Spleen (tissue), 11 donors: Measurements from ENCODE around the gene RGS14. TPM values are rescaled to one million over a fixed set of nuclear protein-coding genes. Genes with fewer than 3 reads are reported as not detected.

Experiments
- DNase-seq: peaks from one replicate; pipeline ENCODE4 v3.0.0-alpha.2; 2020
- H3K27ac ChIP-seq, 8 donors: fragments of 200-600 bp; sonication (generic) in 7 of 8; 1 replicate in 4 of 8; 2 replicates in 4 of 8; pipeline versions ENCODE4 v1.5.0 to v1.8.0; 2016 to 2021; ENCODE audit warnings: inconsistent platforms in 4 of 8, mild to moderate bottlenecking in 4 of 8, moderate library complexity in 1 of 8
- H3K27me3 ChIP-seq, 7 donors: fragments of 200-600 bp; sonication (generic) in 6 of 7; replicated peaks in 1 of 7; 1 replicate in 4 of 7; 2 replicates in 3 of 7; pipeline versions ENCODE4 v1.5.0 to v1.8.0; 2016 to 2021; ENCODE audit warnings: inconsistent platforms in 3 of 7, mild to moderate bottlenecking in 1 of 7
- H3K36me3 ChIP-seq, 6 donors: fragments of 200-600 bp; sonication (generic) in 5 of 6; 1 replicate in 4 of 6; 2 replicates in 2 of 6; pipeline versions ENCODE4 v1.5.0 to v1.8.0; 2016 to 2021; ENCODE audit warnings: inconsistent platforms in 2 of 6
- H3K4me1 ChIP-seq, 6 donors: fragments of 200-600 bp; sonication (generic) in 5 of 6; 1 replicate in 3 of 6; 2 replicates in 3 of 6; pipeline versions ENCODE4 v1.5.0 to v1.8.0; 2016 to 2021; ENCODE audit warnings: inconsistent platforms in 3 of 6
- H3K4me3 ChIP-seq, 8 donors: fragments of 200-600 bp; sonication (generic) in 7 of 8; 1 replicate in 4 of 8; 2 replicates in 4 of 8; pipeline versions ENCODE4 v1.5.0 to v1.8.0; 2016 to 2021; ENCODE audit warnings: inconsistent platforms in 4 of 8, mild to moderate bottlenecking in 4 of 8, moderate library complexity in 2 of 8
- H3K9me3 ChIP-seq, 8 donors: fragments of 200-600 bp; sonication (generic) in 7 of 8; 1 replicate in 4 of 8; 2 replicates in 4 of 8; pipeline versions ENCODE4 v1.5.0 to v1.8.0; 2016 to 2021; ENCODE audit warnings: inconsistent platforms in 4 of 8
- POLR2A ChIP-seq, 3 donors: fragments of 450-650 bp; IDR thresholded peaks; one replicate each; pipeline ENCODE4 v1.5.1; 2017; ENCODE audit warnings: antibody characterized with exemption in 3 of 3, mild to moderate bottlenecking in 1 of 3
- POLR2AphosphoS5 ChIP-seq, 3 donors: sonication (generic); formaldehyde crosslinking; IDR thresholded peaks; one replicate each; pipeline ENCODE4 v1.5.1; 2017; ENCODE audit warnings: antibody characterized with exemption in 3 of 3
- WGBS, 5 donors: extraction: QIAGEN DNeasy Blood & Tissue Kit in 3 of 5; methylation state at CpG; one replicate each; pipeline versions ENCODE4 v1.1.5 to v1.1.7; 2013 to 2018; 5-methylcytosine and 5-hydroxymethylcytosine counted together
- intact Hi-C: fragments of 100-400 bp; cut with DNase I; formaldehyde crosslinking; loops from one replicate; pipeline ENCODE4 v1.15.0; 2023; ENCODE audit warnings: low total_unique reads
- polyA plus RNA-seq, 3 donors: library from polyadenylated mRNA; stranded (reverse); fragments of 200-250 nt; gene quantifications; one replicate each; pipeline ENCODE4 v1.2.1, GENCODE V29; 2013
- total RNA-seq, 7 donors: library from RNA; depleted of rRNA in 3 of 7; stranded (reverse); fragments of >200 nt in 3 of 7; fragmentation: NEBNext Ultra II Directional in 4 of 7; extraction: Animal tissue kit (Norgen Biotek cat#: 25700) in 4 of 7; gene quantifications; one replicate each; pipeline versions ENCODE4 v1.1.0 to v1.2.1, GENCODE V29; 2016 to 2021
- TF ChIP-seq, protein P1 (sequence below), 11 experiments: fragments of 200-600 bp in 7 of 11; fragments of 450-650 bp in 4 of 11; sonication (generic) in 4 of 11; IDR thresholded peaks in 8 of 11; conservative IDR thresholded peaks in 3 of 11; 1 replicate in 7 of 11; 2 replicates in 4 of 11; pipeline versions ENCODE4 v1.4.0 to v1.8.0; 2016 to 2021; ENCODE audit warnings: antibody characterized with exemption in 11 of 11, inconsistent platforms in 4 of 11, mild to moderate bottlenecking in 1 of 11
- donor health status: healthy with polysubstance abuse.
- donor health status: DM: no; HTN: no; CAD: no; lungs with moderate emphysema.
- donor health status: DM: no; HTN: no; CAD: no.
- donor health status: Bipolar disorder and iron deficiency.
- donor health status: healthy.
- donor health status: DM: no; HTN: no; CAD: no.
- donor health status: DM: yes; HTN: yes; CAD: no.

Gene RGS14
- total and polyA plus RNA-seq, 10 donors = 45.3 to 111 (median 76.9) TPM

DNA sequence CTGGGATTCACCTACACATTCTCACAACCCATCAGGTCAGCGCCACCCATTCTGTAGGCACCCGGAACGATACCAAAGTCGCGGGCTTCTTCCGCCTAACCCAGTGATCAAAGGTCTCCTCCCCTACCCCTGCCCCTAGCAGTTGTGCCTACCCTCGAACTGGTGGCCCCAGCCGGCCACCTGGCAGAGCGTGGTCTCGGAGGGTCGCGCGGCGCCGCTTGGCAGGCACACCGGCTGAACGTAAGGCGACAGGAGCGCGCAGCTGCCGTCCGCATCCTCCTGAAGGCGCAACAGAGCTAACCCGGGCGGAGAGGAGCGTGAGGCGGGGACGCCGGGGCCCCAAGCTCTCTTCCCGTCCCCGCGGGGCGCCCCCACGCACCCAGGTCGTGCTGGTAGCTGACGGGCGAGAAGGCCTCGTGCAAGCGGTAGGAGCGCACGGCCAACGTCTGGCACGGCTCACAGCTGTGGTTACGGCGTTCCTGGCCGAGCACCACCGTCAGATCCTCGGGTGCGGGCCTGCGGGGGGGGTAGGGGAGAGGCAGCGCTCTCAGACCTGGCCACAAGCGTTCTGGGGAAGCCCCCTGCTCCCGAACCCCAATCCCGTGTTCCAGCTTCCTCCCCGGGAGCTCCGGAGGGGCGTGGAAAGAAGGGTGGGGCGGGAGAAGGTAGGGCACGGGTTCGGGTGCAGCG lies 45.5 kb downstream of the RGS14 start:
- WGBS, 5 donors = 1 to 3% (median 2%) methylated on average over 29 to 61 of the region's 61 CpGs
- H3K4me3 ChIP-seq = peak overlapping the region; percentile 46 to 86 (median 60)
- intact Hi-C loops = loop anchor here (5.0 kb wide), 1 partner anchor 49 kb away; no protein-coding TSS in a partner anchor
- peaks cover 0 to 59% (median 43%) of the 10 kb centered on the region in 7 donors for H3K27me3 ChIP-seq
- peak overlapping the region in 4 of 8 donors; percentile 57 to 84 (median 76) for H3K27ac ChIP-seq
- DNase-seq = peak; percentile 89
- no peaks in the 10 kb centered on the region for H3K36me3 ChIP-seq
- H3K4me1 ChIP-seq = peaks cover 33 to 61% (median 51%) of the 10 kb centered on the region in 6 donors
- H3K9me3 ChIP-seq = no peaks in the 10 kb centered on the region
- TF ChIP-seq, protein P1, sequence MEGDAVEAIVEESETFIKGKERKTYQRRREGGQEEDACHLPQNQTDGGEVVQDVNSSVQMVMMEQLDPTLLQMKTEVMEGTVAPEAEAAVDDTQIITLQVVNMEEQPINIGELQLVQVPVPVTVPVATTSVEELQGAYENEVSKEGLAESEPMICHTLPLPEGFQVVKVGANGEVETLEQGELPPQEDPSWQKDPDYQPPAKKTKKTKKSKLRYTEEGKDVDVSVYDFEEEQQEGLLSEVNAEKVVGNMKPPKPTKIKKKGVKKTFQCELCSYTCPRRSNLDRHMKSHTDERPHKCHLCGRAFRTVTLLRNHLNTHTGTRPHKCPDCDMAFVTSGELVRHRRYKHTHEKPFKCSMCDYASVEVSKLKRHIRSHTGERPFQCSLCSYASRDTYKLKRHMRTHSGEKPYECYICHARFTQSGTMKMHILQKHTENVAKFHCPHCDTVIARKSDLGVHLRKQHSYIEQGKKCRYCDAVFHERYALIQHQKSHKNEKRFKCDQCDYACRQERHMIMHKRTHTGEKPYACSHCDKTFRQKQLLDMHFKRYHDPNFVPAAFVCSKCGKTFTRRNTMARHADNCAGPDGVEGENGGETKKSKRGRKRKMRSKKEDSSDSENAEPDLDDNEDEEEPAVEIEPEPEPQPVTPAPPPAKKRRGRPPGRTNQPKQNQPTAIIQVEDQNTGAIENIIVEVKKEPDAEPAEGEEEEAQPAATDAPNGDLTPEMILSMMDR (IDR thresholded peaks at IDR 0.05 in 8 of 11, conservative IDR thresholded peaks at IDR 0.05 in 3 of 11) = no peak
- no peak for TF ChIP-seq POLR2AphosphoS5 (IDR thresholded peaks at IDR 0.05)
- TF ChIP-seq POLR2A (IDR thresholded peaks at IDR 0.05) = no peak

DNA sequence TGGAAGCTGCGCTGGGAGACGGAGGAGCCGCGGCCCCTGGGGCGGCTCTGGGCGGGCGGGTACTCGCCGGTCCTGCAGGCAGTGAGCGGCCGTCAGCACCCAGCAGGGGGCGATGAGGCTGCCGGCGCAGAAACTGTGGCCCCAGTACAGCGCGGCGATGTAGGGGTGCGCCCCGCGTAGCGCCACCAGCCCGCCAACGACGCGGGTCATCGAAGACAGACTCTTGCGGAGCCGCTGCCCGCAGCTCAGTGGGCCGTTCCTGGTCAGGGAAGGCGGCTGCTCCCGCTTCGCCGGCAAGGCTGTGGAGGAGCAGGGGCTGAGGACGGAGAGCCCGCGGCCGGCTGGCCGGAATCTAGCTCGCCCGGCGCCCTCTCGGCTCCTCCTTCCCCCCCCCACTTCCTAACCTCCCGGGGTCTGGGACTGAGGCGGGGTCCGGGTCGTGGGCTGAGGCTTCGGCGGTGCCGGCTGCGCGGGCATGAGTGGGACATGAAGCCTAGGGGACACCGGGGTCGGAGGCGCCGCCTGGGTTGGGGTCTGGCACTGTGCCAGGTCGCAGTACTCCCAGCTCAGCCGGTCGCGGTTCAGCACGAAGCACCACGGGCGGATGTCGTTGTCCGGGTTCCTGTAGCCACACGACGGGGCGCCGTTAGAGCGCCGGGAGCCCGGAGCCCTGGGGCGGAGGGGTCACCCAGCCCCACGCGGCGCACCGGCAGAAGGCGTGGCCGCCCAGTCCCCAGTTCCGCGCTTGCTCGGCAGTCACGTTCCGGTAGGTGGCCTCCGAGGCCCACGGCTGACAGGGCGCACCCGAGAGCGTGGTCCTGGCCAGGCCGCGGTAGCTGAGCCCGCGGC lies 46.3 kb downstream of the RGS14 start:
- Histone ChIP-seq H3K36me3 (no peaks in the 10 kb centered on the region), H3K27ac (peak overlapping the region in 7 of 8 donors; percentile 29 to 84 (median 57)), H3K4me1 (peaks cover 33 to 61% (median 51%) of the 10 kb centered on the region in 6 donors), H3K27me3 (peaks cover 0 to 52% (median 43%) of the 10 kb centered on the region in 7 donors), H3K4me3 (peak overlapping the region; percentile 46 to 86 (median 60)), H3K9me3 (no peaks in the 10 kb centered on the region)
- 0 to 1% (median 0%) methylated on average over 16 to 93 of the region's 93 CpGs for WGBS, 5 donors
- intact Hi-C loops = loop anchor here (5.0 kb wide), 1 partner anchor 48 kb away; no protein-coding TSS in a partner anchor
- DNase-seq = peak; percentile 98
- TF ChIP-seq, protein P1 (IDR thresholded peaks at IDR 0.05 in 8 of 11, conservative IDR thresholded peaks at IDR 0.05 in 3 of 11) = peak; percentile 80 to 92 (median 85)
- TF ChIP-seq POLR2A (IDR thresholded peaks at IDR 0.05) (no peak), POLR2AphosphoS5 (IDR thresholded peaks at IDR 0.05) (peak; percentile 80 to 93 (median 90))

DNA sequence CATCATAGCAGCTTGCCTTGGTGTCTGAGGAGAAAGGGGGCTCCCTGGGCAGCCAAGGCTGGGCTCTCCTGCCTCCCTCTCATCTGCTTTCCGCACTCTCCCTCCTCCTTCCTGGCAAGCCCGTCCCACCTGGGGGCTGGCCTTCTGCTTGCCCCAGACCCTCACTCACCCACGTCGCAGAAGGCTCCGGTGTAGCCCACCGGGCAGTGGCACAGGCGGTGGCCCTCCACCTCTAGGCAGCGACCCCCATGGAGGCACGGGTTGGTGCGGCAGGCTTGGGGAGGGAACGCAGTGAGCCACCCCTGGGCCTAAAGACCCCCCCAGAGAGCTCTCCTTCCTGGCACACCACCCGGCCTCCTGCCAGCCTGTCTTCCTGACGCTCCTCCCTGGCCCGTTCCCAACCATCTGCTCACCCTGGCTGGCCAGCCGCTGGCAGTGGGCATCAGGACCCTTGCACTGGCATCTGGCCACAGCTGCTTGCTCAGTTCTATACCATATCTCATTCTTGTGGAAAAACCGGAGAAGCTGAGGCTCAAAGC lies 47.0 kb downstream of the RGS14 start:
- Histone ChIP-seq H3K9me3 (no peaks in the 10 kb centered on the region), H3K4me3 (peak overlapping the region; percentile 46 to 86 (median 60)), H3K36me3 (no peaks in the 10 kb centered on the region), H3K27ac (peak overlapping the region in 7 of 8 donors; percentile 29 to 84 (median 53)), H3K27me3 (peaks cover 0 to 45% (median 41%) of the 10 kb centered on the region in 7 donors), H3K4me1 (peaks cover 33 to 61% (median 51%) of the 10 kb centered on the region in 6 donors)
- TF ChIP-seq POLR2AphosphoS5 (IDR thresholded peaks at IDR 0.05) = no peak
- TF ChIP-seq, protein P1 (IDR thresholded peaks at IDR 0.05 in 8 of 11, conservative IDR thresholded peaks at IDR 0.05 in 3 of 11) = no peak
- no peak for TF ChIP-seq POLR2A (IDR thresholded peaks at IDR 0.05)
- no peak for DNase-seq
- WGBS, 5 donors = 41 to 45% (median 43%) methylated on average over 12 to 16 of the region's 16 CpGs
- intact Hi-C loops = loop anchor here (5.0 kb wide), 1 partner anchor 48 kb away; no protein-coding TSS in a partner anchor
